ENCODE data around the gene C1orf141. TPM values are rescaled to one million over a fixed set of nuclear protein-coding genes. Genes with fewer than 3 reads are reported as not detected.

C1orf141 gene
- polyA plus RNA-seq, 1 experiment, result not detected

DNA sequence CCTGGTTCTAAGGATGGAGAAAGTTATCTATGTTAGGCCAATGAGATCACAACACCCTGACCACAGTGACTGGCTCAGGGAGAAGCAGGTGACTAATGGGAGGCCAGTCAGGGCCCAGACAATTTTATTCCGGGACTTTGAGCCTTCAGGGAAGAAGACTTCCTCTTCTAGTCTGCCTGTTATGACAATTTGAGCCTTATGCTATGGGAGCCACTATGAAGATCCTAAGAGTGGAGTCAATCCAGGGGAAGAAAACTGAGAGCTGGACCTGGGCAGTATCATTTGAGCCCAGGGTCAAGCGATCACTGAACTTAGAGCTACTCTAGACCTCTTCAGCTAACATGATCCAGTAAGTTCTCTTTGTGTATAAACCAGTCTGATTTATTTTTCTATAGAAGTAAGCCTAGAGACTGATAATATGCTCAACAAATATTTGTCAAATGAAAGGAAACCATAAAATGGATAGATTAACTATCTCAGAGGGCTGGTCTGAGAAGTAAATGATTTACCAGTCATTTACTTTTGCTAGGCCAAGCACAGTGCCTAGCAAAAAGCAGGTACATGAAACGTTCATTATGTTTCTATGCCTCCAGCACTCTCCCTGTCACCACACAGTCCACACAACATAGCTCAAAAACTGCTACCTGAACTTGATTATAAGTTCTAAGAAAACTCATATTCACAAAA is 4.2 kb upstream of the C1orf141 start:
- H3K27me3 ChIP-seq (ENCODE audit: control insufficient read depth, insufficient read depth, low read length), result no peaks in the 10 kb centered on the region
- POLR2A ChIA-PET, result no interaction called here
- H3K9me3 ChIP-seq (ENCODE audit: control insufficient read depth, insufficient read depth, low read length), result no peaks in the 10 kb centered on the region; the same call in 1 of the 2 replicates
- TF ChIP-seq, protein P1, sequence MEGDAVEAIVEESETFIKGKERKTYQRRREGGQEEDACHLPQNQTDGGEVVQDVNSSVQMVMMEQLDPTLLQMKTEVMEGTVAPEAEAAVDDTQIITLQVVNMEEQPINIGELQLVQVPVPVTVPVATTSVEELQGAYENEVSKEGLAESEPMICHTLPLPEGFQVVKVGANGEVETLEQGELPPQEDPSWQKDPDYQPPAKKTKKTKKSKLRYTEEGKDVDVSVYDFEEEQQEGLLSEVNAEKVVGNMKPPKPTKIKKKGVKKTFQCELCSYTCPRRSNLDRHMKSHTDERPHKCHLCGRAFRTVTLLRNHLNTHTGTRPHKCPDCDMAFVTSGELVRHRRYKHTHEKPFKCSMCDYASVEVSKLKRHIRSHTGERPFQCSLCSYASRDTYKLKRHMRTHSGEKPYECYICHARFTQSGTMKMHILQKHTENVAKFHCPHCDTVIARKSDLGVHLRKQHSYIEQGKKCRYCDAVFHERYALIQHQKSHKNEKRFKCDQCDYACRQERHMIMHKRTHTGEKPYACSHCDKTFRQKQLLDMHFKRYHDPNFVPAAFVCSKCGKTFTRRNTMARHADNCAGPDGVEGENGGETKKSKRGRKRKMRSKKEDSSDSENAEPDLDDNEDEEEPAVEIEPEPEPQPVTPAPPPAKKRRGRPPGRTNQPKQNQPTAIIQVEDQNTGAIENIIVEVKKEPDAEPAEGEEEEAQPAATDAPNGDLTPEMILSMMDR (IDR thresholded peaks at IDR 0.05; ENCODE audit: low read depth, low read length), result no peak
- CTCF ChIA-PET, result interaction anchor here (1.0 to 6.2 kb wide), 2 partner anchors 9 to 73 kb away, joined by 3 to 45 read pairs; no protein-coding TSS in a partner anchor
- no peak overlapping the region for H3K27ac ChIP-seq (ENCODE audit: low read depth, low read length)
- no peak for DNase-seq (ENCODE audit: low read depth, low spot score)
- no peak overlapping the region for H3K4me3 ChIP-seq (ENCODE audit: low read depth, low read length)

DNA sequence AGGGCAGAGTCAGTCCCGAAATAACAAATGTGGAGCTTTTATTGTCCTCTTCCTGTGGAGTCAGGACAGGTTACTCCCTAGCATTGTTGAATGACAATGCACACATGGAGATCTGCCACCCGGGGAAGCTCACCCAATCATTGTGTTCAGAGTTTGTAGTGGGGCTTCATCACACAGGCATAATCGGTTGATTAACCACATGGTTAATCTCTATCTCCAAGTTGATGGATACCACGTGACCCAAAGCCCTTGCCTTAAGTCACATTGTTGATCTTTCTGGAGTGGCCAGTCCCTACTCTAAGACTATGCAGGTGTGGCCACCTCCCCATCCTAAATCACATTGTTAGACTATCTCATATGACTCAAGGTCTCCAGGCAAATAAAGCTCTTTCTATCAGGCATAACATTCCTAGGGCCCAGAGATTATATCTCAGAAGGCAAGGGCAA is 2.6 kb upstream of the C1orf141 start:
- Histone ChIP-seq H3K9me3 (ENCODE audit: control insufficient read depth, insufficient read depth, low read length) (no peaks in the 10 kb centered on the region; the same call in 1 of the 2 replicates), H3K27ac (ENCODE audit: low read depth, low read length) (no peak overlapping the region), H3K4me3 (ENCODE audit: low read depth, low read length) (no peak overlapping the region), H3K27me3 (ENCODE audit: control insufficient read depth, insufficient read depth, low read length) (no peaks in the 10 kb centered on the region)
- POLR2A ChIA-PET, result no interaction called here
- DNase-seq (ENCODE audit: low read depth, low spot score), result no peak
- CTCF ChIA-PET, result interaction anchor here (1.2 to 6.2 kb wide), 6 partner anchors 9 to 142 kb away, joined by 3 to 45 read pairs (median 4); no protein-coding TSS in a partner anchor
- TF ChIP-seq, protein P1 (IDR thresholded peaks at IDR 0.05; ENCODE audit: low read depth, low read length), result no peak

DNA sequence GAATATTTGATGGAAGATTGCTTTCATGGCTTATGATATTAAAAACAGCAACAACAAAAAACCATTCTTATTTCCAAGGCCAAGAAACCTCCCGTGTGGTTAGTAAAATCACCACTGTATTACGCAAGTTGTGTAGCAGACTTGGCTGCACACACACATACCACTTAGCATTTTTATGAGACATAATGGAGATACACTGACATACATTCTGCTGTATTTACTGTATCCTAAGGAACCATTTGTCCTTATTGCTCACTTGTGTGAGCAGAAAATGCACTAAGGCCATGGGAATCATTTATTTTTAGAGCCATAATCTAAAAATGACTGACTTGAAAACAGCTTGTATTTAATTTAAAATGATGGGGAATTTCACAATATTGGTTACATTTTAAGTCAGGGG is 584 bp upstream of the C1orf141 start:
- TF ChIP-seq, protein P1 (IDR thresholded peaks at IDR 0.05; ENCODE audit: low read depth, low read length), result no peak
- Histone ChIP-seq H3K4me3 (ENCODE audit: low read depth, low read length) (no peak overlapping the region), H3K27ac (ENCODE audit: low read depth, low read length) (no peak overlapping the region), H3K9me3 (ENCODE audit: control insufficient read depth, insufficient read depth, low read length) (no peaks in the 10 kb centered on the region; the same call in 1 of the 2 replicates), H3K27me3 (ENCODE audit: control insufficient read depth, insufficient read depth, low read length) (no peaks in the 10 kb centered on the region)
- peak; percentile 52 for DNase-seq (ENCODE audit: low read depth, low spot score)
- ChIA-PET POLR2A (interaction anchor here (0.7 kb wide), 1 partner anchor 82 kb away, joined by 8 read pairs; no protein-coding TSS in a partner anchor), CTCF (interaction anchor here (0.6 to 6.2 kb wide), 4 partner anchors 9 to 139 kb away, joined by 4 to 45 read pairs (median 6); no protein-coding TSS in a partner anchor)

DNA sequence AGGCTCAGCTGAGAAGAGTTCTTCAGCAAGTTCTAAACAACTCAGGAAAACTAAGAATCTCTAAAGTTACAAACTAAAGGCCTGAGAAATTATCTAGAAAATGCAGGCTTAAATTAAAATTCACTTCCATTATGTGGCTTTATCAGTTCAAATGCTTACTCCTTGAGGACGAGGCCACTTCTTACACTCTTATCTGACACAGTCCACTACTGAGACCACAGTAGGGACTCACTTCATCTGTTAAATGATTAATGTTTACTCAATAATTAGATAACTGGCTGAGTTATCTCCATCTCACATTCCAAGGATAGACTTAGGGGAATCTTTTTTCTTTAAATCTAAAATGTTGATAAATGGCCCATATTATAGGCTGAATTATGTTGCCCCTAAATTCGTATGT is 1.6 kb downstream of the C1orf141 start:
- no peak overlapping the region for H3K4me3 ChIP-seq (ENCODE audit: low read depth, low read length)
- H3K27me3 ChIP-seq (ENCODE audit: control insufficient read depth, insufficient read depth, low read length), result no peaks in the 10 kb centered on the region
- TF ChIP-seq, protein P1 (IDR thresholded peaks at IDR 0.05; ENCODE audit: low read depth, low read length), result no peak
- H3K9me3 ChIP-seq (ENCODE audit: control insufficient read depth, insufficient read depth, low read length), result no peaks in the 10 kb centered on the region; the same call in 1 of the 2 replicates
- ChIA-PET POLR2A (no interaction called here), CTCF (interaction anchor here (1.0 kb wide), 1 partner anchor 16 kb away, joined by 3 read pairs; no protein-coding TSS in a partner anchor)
- DNase-seq (ENCODE audit: low read depth, low spot score), result no peak
- H3K27ac ChIP-seq (ENCODE audit: low read depth, low read length), result no peak overlapping the region

DNA sequence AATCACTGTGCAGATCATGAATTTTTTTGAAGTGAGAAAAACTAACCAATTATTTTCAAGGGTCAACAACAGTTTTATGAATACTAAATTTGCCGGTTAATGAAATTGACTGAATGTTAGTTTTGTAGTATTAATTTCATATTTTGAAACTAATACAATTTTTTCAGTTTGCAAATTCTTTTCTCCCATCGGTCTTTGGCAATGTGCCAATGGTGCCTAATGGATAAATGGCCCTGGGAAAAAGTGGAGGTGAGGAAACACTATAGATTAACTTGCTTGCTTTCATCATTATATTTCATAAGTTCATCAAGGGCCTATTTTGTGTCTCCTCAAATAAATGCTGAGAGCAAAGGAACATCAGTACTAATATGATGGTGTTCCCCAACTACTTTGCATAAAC is 4.1 kb downstream of the C1orf141 start:
- ChIA-PET CTCF (no interaction called here), POLR2A (no interaction called here)
- H3K9me3 ChIP-seq (ENCODE audit: control insufficient read depth, insufficient read depth, low read length), result no peaks in the 10 kb centered on the region; the same call in 1 of the 2 replicates
- TF ChIP-seq, protein P1 (IDR thresholded peaks at IDR 0.05; ENCODE audit: low read depth, low read length), result no peak
- H3K4me3 ChIP-seq (ENCODE audit: low read depth, low read length), result no peak overlapping the region
- DNase-seq (ENCODE audit: low read depth, low spot score), result no peak
- H3K27ac ChIP-seq (ENCODE audit: low read depth, low read length), result no peak overlapping the region
- H3K27me3 ChIP-seq (ENCODE audit: control insufficient read depth, insufficient read depth, low read length), result no peaks in the 10 kb centered on the region

Data from AG04450 (cell line).